ES-I3 (cell line): ENCODE measurements around the gene ZFR2.
"Not testable (repeated sequence)": the region's sequence is repeated elsewhere in the genome, so short reads cannot be mapped to it uniquely, and the experiment has no call there.

Experiments used
- H3K36me3 ChIP-seq: 2 replicates; pipeline ENCODE4 v1.6.1; 2013; ENCODE audit warnings: mild to moderate bottlenecking, low read length, control low read depth, moderate library complexity; ENCODE audit not compliant: insufficient read depth
- H3K4me1 ChIP-seq: 2 replicates; pipeline ENCODE4 v1.6.1; 2013; ENCODE audit warnings: mild to moderate bottlenecking, control low read depth, low read length; ENCODE audit not compliant: insufficient read depth
- H3K9ac ChIP-seq: 2 replicates; pipeline ENCODE4 v1.6.1; 2013; ENCODE audit warnings: low read depth, mild to moderate bottlenecking, low read length, moderate library complexity
- H3K9me3 ChIP-seq: 2 replicates; pipeline ENCODE4 v1.6.1; 2013; ENCODE audit warnings: mild to moderate bottlenecking, low read length, moderate library complexity; ENCODE audit not compliant: control insufficient read depth, insufficient read depth

ZFR2 gene

GRCh38 chr19:3765757-3766156, 103.1 kb downstream of the ZFR2 start:
- not testable (repeated sequence) for H3K4me1 ChIP-seq, H3K36me3 ChIP-seq, H3K9ac ChIP-seq, H3K9me3 ChIP-seq

- H3K36me3 ChIP-seq = no peaks in the 10 kb centered on the region
- no peaks in the 10 kb centered on the region for H3K9me3 ChIP-seq
- no peak overlapping the region for H3K9ac ChIP-seq
- H3K4me1 ChIP-seq = no peaks in the 10 kb centered on the region
Observed at GRCh38 chr19:3765121-3765520, 103.7 kb downstream of the ZFR2 start.

- H3K9ac ChIP-seq = peak within 1 kb of the TSS; percentile 99
- H3K9me3 ChIP-seq = no peaks in the 10 kb centered on the region
- H3K36me3 ChIP-seq = no peaks in the 10 kb centered on the region
- no peaks in the 10 kb centered on the region for H3K4me1 ChIP-seq
Observed at GRCh38 chr19:3762501-3763459, 106.1 kb downstream of the ZFR2 start, which contains the start of gene MRPL54. Gene MRPL54, plus strand, starts transcription at chr19:3762682. Its CDS starts 19 bp downstream, at chr19:3762701.

- no peaks in the 10 kb centered on the region for H3K36me3 ChIP-seq
- no peaks in the 10 kb centered on the region for H3K9me3 ChIP-seq
- H3K4me1 ChIP-seq = no peaks in the 10 kb centered on the region
- peak overlapping the region; percentile 79; the same call in 1 of the 2 replicates for H3K9ac ChIP-seq
Observed at GRCh38 chr19:3762130-3762473, 106.7 kb downstream of the ZFR2 start.

- Histone ChIP-seq H3K9ac (peak within 1 kb of the TSS; percentile 99), H3K4me1 (no peaks in the 10 kb centered on the region), H3K36me3 (no peaks in the 10 kb centered on the region), H3K9me3 (no peaks in the 10 kb centered on the region)
Observed at GRCh38 chr19:3761382-3762129, 107.3 kb downstream of the ZFR2 start, which contains the start of gene APBA3. Gene APBA3, minus strand, starts transcription at chr19:3761692. Its CDS starts 1,428 bp downstream, at chr19:3760264.

GRCh38 chr19:3760871-3761361, 107.9 kb downstream of the ZFR2 start:
- H3K9ac ChIP-seq = peak overlapping the region; percentile 99
- H3K4me1 ChIP-seq = no peaks in the 10 kb centered on the region
- H3K36me3 ChIP-seq = no peaks in the 10 kb centered on the region
- no peaks in the 10 kb centered on the region for H3K9me3 ChIP-seq

- no peak overlapping the region for H3K9ac ChIP-seq
- no peaks in the 10 kb centered on the region for H3K36me3 ChIP-seq
- no peaks in the 10 kb centered on the region for H3K9me3 ChIP-seq
- no peaks in the 10 kb centered on the region for H3K4me1 ChIP-seq
Observed at GRCh38 chr19:3759482-3760254, 109.2 kb downstream of the ZFR2 start.

- not testable (repeated sequence) for H3K36me3 ChIP-seq, H3K9me3 ChIP-seq, H3K4me1 ChIP-seq
Observed at GRCh38 chr19:3758297-3758696, 110.5 kb downstream of the ZFR2 start.

GRCh38 chr19:3757705-3758104, 111.1 kb downstream of the ZFR2 start:
- H3K9ac ChIP-seq, H3K9me3 ChIP-seq, H3K4me1 ChIP-seq, H3K36me3 ChIP-seq: not testable (repeated sequence)

More at GRCh38 chr19:3758297-3758696, 110.5 kb downstream of the ZFR2 start:
- H3K9ac ChIP-seq = not testable (repeated sequence)
